HG03196 (cell line): ENCODE measurements around the gene RAPGEF5.

ENCODE experiments used
- ATAC-seq: cut with Tn5 transposase; IDR thresholded peaks from one replicate; pipeline ENCODE4 v1.9.1; 2021; ENCODE audit not compliant: unreplicated experiment

The RAPGEF5 gene

DNA sequence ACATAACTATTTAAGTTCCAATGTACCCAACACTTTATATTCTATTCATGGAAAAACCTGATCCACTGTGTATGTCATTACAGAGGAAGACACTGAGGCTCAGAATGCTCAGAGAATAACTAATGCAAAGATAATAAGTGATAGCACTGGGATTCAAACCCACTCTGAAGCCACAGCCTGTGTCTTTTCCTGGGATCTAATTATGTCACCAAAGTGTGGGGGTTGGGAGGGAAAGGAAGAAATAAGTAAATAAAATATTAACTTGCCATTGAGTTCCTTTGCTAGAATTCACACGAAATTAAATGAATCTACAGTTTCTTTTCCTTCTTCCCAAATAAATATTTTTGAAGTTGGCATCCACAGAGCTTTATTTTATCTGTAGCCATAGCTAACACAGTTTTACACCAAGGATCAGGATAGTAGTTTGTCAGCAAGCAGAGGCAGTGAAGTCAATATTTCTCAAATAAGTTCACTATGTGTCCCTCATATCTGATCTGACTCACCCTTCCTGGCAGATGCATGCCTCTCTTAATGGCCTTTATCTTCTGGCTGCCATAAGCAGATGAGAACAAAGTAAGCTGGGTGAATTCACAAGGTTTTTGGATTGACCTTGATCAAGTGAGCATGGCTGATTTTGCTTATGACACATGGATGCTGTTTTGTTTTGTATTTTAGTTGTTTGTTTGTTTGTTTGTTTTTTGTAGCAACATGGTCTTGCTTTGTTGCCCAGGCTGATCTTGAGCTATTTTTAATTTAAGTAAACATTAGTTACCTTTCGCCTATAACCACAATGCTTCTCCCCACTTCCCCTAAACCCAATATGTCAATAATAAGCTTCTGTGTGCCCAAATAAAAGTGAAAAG is 6.3 kb downstream of the RAPGEF5 start:
- ATAC-seq, result peak; percentile 47

DNA sequence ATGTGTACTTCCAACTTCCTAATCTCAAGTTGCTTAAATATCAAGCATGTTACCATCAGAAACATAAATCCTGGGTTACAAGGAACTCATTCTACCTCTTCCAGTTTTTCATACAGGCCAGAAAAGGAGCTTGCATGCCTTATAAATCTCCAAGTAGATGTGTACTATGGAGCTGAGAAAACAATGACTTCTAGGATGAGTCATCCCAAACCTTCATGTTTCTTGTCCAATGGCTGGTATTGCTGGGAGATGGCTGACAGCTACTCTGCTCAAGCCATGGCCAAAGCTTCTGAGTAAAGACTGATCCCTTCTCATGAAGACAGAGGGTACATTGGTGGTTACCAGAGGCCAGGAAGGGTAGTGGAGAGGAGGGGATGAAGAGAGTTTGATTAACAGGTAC is 8.6 kb downstream of the RAPGEF5 start:
- ATAC-seq, result no peak

DNA sequence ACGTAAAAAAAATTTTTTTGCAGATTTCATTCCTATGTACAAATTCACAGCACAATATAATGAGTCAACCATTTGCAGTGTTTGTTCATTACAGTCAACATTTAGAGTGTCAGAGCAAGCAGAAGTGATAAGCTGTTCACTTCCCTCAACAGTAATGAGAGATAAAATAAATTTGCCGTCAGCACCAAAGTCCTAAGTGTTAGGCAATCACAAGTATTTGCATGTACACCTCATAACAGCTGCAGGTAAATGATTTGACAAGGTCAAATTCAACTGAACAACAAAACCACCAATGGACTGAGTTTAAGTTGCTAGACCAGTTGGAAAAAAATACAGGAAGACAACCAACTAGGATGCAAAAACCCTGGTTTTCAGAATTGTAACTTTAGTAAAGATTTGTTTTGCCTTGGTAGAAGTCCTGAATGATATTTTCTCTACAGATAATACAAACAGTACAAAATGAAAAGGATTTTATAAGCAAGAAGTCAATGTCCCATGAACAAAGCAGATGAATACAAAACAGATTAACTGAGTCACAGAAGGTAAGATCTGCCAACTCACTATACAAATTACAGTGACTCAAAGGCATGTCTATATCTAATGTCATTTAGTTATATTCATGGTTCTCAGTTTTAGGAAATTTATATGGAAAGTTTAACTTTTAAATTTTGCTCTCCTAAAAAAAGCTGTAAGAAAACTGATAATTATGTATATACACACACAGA is 10.4 kb downstream of the RAPGEF5 start:
- ATAC-seq, result no peak

DNA sequence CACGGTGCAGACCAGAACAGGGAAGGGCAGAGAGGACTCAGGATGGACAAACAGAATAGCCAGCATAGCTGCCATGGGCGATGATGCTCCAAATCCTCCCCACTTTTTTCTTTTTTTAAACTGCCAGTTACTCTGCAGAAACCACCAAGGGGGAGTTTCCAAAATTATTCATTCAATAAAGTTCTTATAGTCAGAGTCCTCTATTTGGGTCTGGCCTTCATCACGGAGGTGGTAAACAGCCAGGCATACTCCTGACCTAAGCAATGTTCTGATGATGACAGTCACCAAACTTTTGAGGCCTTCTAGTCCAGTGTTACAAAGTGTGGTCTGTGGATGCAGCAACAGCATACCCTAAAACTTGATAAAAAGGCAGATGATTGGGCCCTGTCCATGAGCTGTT is 12.3 kb downstream of the RAPGEF5 start:
- ATAC-seq, result no peak

DNA sequence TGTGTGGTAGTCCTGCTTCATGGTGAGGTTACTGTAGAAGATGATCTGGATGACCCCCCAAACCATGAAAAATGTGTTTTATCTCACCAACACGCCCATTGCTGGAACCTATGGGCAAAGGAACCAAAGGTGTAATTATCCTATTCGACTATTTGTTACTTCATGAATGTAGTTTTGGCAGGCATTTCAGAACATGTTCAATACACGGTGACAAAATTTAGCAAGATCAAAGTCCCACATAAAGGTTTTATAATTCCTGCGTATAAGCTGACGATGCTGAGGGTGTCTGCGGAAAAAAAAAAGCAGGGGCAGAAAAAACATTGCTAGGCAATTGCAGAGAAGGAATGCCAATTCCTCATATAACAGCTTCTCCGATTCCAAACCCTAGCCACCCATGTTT is 13.3 kb downstream of the RAPGEF5 start:
- ATAC-seq, result no peak

DNA sequence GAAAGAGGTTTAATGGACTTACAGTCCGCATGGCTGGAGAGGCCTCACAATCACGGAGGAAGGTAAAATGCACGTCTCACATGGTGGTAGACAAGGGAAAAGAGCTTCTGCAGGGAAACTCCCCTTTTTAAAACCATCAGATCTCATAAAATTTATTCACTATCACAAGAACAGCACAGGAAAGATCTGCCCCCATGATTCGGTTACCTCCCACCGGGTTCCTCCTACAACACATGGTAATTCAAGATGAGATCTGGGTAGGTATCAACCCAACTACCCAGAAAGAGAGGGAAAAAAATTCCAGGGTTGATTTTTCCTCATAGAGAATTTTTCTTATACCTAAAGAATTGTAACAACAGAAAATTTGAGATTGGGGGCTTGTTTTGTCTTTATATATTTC is 13.9 kb downstream of the RAPGEF5 start:
- no peak for ATAC-seq

DNA sequence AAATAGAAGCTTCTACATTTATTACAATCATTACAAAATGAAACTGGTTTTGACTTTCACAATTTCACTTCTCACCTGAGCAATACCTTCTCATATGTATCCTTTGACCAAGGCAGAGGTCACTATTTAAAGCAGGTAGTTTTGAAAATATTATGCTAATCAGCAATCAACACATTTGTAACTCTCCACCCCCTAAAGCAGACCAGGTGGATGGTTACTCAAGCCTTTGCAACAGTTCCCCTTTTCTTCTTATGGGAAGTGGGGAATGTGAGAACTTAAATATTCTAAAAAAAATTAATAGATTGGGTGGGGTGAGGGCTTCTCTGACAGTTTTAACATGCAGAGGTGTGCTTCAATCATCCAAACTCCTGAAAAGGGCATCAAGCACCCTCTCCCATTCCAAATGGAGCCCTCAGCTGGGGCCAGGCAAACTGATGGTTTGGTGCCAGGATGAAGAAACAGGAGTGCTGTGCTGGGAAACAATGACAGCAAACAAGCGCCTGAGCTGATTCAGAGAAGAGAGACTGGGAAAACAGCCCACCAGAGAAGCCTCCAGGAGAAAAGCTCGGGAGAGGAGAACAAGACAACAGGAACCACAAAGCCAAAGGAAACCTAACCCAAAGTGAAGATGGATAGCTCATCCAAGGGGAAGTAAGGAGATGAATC is 17.1 kb downstream of the RAPGEF5 start:
- no peak for ATAC-seq

DNA sequence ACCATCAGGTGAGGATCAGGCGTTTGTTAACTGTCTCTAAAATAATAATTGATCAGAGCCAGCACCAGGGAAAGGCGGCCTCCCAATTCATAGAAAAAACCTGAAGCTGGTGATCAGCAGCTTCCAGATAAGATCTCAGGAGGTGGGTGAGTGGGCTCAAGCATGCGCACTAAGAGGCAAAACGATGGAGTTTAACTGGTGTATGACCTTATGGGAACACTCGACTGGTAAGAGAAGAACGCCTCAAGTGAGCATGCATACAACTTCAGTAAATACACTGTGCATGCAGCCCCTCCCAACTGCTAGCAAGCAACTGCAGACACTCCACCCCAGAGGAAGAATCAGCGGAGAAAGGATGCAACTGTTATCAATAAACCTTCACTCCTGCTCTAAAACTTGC is 18.1 kb downstream of the RAPGEF5 start:
- ATAC-seq, result no peak

DNA sequence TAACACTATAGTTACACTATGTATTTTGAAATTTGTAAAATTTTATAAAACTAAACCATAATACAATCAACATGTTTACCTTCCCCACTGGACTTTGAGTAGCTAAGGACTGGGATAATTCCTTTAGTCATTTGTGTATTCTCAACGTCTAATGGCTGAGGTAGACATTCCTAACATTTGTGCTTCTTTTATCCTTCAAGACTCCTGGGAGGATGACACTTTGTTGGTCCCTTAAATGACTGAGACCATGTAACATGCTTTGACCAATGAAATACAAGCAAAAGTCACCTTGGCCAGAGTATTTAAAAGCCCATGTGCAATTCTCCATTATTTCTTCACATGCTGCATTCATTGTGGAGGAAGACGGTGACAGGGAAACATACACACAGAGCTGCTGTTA is 18.5 kb downstream of the RAPGEF5 start:
- no peak for ATAC-seq

DNA sequence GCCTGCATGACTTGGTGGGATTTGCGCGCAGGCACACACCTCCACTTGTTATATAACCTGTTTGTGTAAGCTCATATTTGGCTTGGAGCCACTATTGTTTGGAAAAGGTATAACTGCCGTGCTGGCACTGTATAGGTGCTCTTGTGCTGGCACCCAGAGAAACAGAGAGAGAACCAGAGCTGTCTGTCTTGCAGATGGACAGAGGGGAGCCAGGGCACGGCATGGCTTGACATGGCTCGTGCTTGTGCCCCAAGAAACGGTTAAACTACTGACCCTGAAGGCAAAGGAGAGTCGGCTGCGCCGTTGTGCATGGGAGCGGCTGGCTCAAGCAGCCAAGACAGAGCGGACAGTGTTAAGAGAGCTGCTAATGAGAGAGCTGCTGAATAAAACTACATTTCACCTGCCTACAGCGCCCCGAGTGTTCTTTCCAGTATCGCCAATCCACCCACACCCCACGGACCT is 23.2 kb downstream of the RAPGEF5 start:
- ATAC-seq, result no peak

DNA sequence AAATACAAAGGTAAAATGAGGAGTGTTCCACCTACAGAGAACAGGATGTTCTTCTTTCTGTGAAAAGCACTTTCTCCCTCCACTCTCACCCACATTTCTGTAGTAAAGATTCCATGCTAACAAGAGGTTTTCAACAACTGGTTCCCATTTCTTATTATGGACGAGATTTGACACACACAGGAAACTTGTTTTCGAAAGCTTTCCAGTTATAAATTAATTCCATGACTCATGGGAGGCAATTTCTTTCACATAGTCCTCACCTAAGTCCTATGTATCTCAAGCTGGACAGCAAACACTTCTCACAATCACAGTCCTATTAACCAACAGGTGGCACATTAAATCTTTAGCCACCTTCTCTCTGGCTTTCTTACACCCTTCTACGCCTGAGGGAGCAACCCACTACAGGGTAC is 24.5 kb downstream of the RAPGEF5 start:
- ATAC-seq, result no peak

DNA sequence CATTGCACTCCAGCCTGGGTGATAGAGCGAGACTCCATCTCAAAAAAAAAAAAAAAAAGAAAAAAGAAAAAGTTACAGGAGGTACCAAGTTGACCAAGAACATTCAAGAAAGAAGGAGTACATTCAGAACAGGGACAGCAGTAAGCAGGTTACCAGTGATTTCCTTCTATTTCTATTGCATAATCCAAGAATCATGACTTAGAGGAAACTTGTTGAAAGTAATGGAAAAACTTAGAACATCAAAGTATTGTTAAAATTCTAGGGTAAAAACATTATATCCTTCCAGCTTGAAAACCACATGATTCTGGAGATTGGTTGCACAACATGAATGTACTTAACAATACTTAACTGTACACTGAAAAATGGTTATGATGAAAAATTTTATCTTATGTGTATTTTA is 25.2 kb downstream of the RAPGEF5 start:
- ATAC-seq, result no peak

DNA sequence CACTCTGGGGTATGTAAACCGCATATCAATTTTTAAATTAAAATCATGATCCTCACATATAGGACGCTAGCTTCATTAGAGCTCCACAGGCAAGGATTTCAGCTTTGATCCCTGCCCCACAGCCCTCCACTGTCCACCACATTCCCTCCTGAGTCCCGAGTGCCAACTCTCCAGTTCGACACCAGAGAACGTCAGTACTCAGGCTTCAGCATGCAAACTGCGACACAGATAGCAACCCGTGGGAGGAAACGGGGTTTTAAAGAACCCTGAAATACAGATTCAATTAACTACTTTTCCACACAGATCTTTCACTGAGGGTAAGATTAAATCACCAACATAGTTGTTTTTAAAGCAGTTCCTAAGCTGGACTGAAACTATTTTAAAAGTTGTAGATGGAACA is 26.1 kb downstream of the RAPGEF5 start:
- ATAC-seq, result no peak

DNA sequence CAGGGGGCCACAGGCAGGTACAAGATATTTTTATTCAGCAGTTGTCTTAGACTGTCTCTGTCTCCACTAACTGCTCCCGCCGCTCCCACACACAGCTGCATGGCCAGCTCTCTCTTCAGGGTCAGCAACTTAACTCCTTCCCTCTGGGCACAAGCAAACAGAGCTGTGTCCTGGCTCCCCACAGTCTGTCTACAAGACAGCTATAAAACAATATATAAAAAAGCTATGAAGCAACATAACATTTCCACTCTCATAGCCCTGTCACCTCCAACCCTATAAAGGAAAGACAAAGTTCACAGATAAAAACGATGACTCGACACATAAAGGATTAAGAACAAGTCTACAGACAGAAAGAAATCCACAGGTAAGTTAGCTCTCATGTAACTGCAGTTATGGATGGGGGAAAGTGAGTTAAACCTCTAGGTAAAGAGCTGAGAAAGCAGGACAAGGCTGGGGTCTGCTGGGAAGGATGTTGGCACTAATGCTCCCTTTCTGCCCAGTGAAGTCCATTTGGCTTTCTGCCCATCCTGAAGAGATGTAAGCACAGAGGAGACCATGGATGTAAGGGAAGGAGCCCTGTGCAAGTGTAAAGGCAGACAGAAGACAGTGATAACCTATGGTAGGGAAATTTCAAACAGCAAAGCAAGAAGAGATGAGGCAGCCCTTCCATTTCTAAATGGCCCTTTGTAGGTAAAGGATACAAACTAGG is 27.0 kb downstream of the RAPGEF5 start:
- ATAC-seq, result no peak

DNA sequence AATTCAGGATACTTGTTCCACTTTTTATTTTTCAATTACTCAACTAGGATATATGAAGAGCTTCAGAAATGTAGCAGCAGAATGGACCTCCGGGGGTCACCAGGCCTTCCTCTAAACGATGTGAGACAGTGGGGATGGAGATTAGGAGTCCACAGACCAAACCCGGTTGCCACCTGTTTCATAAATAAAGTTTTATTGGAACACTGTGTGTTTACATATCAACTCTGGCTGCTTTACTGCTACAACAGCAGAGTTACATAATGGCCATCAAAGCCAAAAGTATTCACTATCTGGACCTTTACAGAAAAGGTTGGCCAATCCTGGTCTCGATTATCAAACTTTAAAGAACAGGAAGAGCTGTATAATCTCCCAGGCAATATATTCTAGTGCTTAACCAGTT is 30.8 kb downstream of the RAPGEF5 start:
- no peak for ATAC-seq

DNA sequence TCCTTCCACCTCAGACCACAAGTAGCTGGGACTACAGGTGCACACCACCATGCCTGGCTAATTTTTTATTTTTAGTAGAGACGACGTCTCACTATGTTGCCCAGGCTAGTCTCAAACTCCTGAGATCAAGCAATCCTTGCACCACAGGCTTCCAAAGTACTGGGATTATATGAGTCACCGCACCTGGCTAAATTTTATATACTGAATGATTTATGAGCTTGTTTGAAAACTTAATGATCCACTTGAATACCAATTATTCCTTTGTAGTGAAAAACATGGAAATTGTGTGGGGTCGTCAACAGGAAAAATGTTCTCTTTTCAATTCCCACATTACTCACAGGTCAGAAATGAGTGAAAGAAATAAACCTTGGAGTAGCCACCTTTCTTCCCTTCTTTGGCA is 31.3 kb downstream of the RAPGEF5 start:
- ATAC-seq, result no peak

DNA sequence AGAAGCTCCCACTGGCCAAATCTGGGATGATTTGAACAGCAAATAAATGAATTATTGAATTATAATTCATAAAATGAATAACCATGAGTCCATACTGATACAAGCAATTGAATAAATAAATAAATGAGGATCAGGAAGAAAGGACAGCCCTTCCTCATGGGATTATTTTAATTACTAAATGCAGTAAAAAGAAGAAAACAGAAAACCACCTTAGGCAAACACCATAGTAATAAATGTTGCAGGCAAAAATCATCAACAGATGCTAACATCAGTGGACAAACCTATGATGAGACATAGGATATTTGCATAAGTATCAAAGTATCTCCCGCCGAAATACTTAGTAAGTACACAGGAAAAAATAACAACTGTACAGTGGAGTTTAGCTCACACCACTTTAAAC is 33.2 kb downstream of the RAPGEF5 start:
- no peak for ATAC-seq

DNA sequence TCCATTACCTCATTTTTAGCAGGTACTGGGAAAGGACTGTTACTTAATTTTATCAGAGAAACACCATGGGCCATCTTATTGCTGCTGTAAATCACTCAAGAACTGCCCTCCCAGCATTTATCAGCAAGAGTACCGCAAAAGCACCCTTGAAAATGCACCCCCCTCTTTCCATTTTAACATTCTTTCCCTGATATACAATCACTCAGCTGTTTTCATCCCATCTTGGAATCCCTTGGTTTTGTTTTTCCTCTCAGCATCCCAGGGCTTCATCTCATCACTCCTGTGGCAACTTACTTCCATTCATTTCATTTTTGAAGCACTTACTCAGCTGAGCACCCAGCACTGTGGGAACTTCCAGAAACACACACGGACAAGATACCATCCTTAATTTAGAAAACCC is 36.5 kb downstream of the RAPGEF5 start:
- ATAC-seq, result no peak

DNA sequence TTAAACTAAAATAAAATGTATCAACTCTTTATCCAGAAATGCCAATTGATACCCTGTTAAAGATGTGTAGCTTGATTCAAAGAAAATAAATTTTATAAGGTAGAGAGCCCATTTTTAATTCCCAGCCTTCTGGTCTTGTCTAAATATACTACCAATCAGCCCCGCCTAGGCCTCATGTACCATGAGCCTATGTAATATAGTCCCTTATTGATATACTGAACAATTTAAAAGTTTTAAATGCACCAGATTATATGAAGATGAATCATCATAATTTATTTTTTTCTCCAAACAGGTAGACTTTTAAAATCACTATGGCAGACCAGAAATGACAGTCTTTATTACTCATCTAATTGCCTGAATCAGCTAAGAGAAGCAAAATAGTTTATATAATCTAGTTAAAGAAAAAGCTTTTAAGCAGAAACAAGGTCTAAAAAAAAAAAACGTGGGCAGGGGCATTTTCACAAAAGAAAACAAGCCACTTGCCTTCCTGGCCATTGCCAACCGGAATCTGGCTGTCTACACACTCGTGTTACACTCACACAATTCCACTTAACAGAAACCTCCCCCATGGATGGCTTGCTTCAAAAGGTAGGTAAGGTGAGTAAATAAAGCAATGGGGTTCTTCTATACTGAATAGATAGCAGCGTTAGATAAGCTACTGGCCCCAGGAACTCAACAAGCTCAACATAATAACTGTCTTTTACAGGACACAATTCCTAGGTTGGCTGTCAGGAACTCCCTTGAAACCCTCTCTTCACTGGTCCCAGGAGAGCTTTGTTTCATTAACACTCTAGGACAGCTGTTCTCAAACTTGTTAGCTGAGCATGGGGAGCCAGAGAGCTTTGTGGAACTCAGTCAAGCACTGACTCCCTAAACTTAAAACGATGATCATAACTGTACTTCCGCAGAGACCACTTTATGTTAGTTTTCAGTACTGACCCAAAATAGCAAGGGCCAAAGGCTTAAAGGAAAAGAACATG is 37.2 kb downstream of the RAPGEF5 start:
- ATAC-seq, result no peak

DNA sequence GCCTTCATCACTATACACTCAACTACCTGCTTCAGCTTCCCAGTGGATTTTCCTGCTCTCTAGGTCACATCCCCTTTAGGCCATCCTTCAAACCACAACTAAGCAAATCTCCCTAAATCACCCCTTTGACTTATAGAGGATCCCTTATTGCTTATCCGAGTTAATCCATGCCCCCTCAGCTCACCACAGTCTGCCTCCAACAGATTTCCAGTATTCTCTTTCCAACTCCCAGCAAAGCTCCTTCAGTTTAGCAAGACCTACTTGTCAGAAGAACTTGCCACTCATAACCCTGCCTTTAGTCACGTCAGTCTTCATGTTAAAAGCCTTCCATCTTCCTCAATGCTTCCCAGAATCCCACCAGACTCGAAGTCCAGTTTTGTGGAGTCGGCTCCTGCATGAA is 38.6 kb downstream of the RAPGEF5 start:
- ATAC-seq, result no peak
